SK-N-SH treated with all-trans-retinoic acid at 6 μM for 48 hours (cell line): ENCODE data around the gene FAM117A.

Experiments used
- ARNTL ChIP-seq: fragments of 450-650 bp; formaldehyde crosslinking; IDR thresholded peaks from 2 replicates; pipeline ENCODE4 v1.5.0; 2020; ENCODE audit warnings: low read depth, mild to moderate bottlenecking, moderate library complexity, borderline replicate concordance
- CSDC2 ChIP-seq: fragments of 250-450 bp; sonication (Bioruptor Pico); IDR thresholded peaks from 2 replicates; pipeline ENCODE4 v1.5.0; 2020; ENCODE audit warnings: mild to moderate bottlenecking, moderate library complexity
- OSR1 ChIP-seq: fragments of 250-450 bp; sonication (Bioruptor Pico); IDR thresholded peaks from 2 replicates; pipeline ENCODE4 v1.8.0; 2022; ENCODE audit warnings: moderate library complexity, mild to moderate bottlenecking, inconsistent platforms
- PATZ1 ChIP-seq: fragments of 250-450 bp; sonication (Bioruptor Pico); IDR thresholded peaks from 2 replicates; pipeline ENCODE4 v1.8.0; 2020; ENCODE audit warnings: mild to moderate bottlenecking, moderate library complexity, borderline replicate concordance
- POU6F1 ChIP-seq: fragments of 250-450 bp; sonication (Bioruptor Pico); IDR thresholded peaks from 2 replicates; pipeline ENCODE4 v1.8.0; 2021; ENCODE audit warnings: low read depth, mild to moderate bottlenecking, moderate library complexity, borderline replicate concordance
- PPARA ChIP-seq: fragments of 250-450 bp; sonication (Bioruptor Pico); IDR thresholded peaks from 2 replicates; pipeline ENCODE4 v1.5.0; 2020; ENCODE audit warnings: mild to moderate bottlenecking, borderline replicate concordance
- RARB ChIP-seq: fragments of 250-450 bp; sonication (Bioruptor Pico); IDR thresholded peaks from 2 replicates; pipeline ENCODE4 v1.8.0; 2021; ENCODE audit warnings: mild to moderate bottlenecking, moderate library complexity
- SNAI2 ChIP-seq: fragments of 250-450 bp; sonication (Bioruptor Pico); IDR thresholded peaks from 2 replicates; pipeline ENCODE4 v1.5.0; 2020; ENCODE audit warnings: mild to moderate bottlenecking, moderate library complexity
- TCF4 ChIP-seq: fragments of 250-450 bp; sonication (Bioruptor Pico); IDR thresholded peaks from 2 replicates; pipeline ENCODE4 v1.8.0; 2021; ENCODE audit warnings: mild to moderate bottlenecking, moderate library complexity, borderline replicate concordance
- ZFP3 ChIP-seq: fragments of 250-450 bp; sonication (Bioruptor Pico); IDR thresholded peaks from 2 replicates; pipeline ENCODE4 v1.5.0; 2020; ENCODE audit warnings: mild to moderate bottlenecking, moderate library complexity
- ZFP30 ChIP-seq: fragments of 450-650 bp; formaldehyde crosslinking; IDR thresholded peaks from 2 replicates; pipeline ENCODE4 v1.5.0; 2022; ENCODE audit warnings: mild to moderate bottlenecking, moderate library complexity
- ZNF565 ChIP-seq: fragments of 450-650 bp; formaldehyde crosslinking; conservative IDR thresholded peaks from 2 replicates; pipeline ENCODE4 v1.5.0; 2020; ENCODE audit warnings: low read depth, mild to moderate bottlenecking, moderate library complexity
- ZNF8 ChIP-seq: fragments of 450-650 bp; formaldehyde crosslinking; IDR thresholded peaks from 2 replicates; pipeline ENCODE4 v1.5.0; 2020; ENCODE audit warnings: mild to moderate bottlenecking, moderate library complexity

GRCh38 chr17:49715717-49716279, 48.1 kb downstream of the FAM117A start:
- TF ChIP-seq PPARA (CRISPR knock-in tag) (no peak), SNAI2 (CRISPR knock-in tag) (no peak), ZFP30 (CRISPR knock-in tag) (no peak), POU6F1 (CRISPR knock-in tag) (no peak), ZNF8 (CRISPR knock-in tag) (no peak), TCF4 (CRISPR knock-in tag) (no peak), CSDC2 (CRISPR knock-in tag) (no peak), ZNF565 (no peak), OSR1 (CRISPR knock-in tag) (no peak), PATZ1 (CRISPR knock-in tag) (no peak), ZFP3 (CRISPR knock-in tag) (no peak), ARNTL (CRISPR knock-in tag) (no peak), RARB (no peak)
